Stimulated activated naive CD8-positive, alpha-beta T cell treated with anti-CD3 and anti-CD28 coated beads, Interleukin-15, Interleukin-2, amounts not matched to agents 100 U/mL and 50 U/mL, for 24 hours (primary cell): ENCODE data around the gene MTM1.

Experiments
- ATAC-seq: fragments of 150-1000 bp; cut with Tn5 transposase; one replicate; pipeline ENCODE4 v1.10.0; 2021
- DNase-seq: peaks from one replicate; pipeline ENCODE4 v3.0.0; 2021

MTM1 gene

DNA sequence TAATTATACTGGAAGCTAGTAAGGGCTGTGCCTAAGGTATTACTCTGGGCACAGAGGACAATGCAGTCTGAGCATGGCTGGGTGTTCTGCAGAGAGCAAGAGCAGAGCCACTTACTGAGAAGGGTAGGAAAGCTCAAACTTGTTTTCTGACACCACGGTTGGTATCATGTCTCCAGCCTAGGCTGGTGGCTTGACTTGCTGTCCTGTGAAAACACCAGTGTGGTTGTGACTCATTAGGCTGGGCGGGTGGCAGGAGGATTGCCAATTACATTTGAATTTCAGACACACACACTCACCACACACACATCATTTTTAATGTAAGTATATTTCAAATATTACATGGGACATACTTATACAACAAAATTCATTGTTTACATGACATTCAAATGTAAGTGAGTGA lies 19.7 kb upstream of the MTM1 start:
- DNase-seq = no peak
- peak; percentile 60 for ATAC-seq

DNA sequence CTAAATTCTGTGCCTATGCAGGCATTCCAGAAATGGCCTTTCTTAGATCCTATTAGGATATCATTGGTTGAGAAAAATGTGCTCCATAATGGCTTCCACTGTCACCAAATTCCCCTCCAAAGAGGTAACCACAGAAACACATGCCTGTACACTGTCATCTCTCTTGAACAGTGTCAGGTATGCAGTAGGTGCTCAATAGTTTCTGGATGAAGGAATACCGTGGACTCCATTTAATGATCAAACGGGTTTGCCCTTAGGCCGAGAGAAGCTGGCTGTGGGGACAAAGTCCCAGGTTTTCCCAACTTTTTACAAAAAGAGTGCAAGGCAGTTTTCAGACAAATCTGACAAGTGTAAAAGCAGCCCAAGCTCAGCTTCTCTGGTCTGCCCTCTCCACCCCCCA lies 16.5 kb upstream of the MTM1 start:
- ATAC-seq (no peak), DNase-seq (no peak)

GRCh38 chrX:150558424-150558823 lies 10.0 kb upstream of the MTM1 start:
- DNase-seq (no peak), ATAC-seq (no peak)

DNA sequence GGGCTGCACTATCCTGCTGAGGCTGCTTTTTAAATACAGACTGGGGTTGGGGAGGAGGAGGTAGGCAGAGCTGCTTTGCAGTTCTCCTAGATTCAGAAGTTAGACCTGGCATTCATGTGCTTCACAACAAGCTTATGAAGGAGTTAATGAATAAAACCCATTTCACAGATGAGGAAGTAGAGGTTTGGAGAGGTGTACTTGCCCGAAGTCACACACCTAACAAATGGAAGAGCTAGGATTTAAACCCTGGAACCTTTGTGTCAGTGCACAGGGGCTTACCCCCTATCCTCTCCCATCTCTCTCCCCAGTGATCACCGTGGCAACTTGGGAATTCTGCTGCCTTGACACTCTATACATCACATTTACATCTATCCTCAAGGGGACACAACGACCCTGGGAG lies 3.6 kb upstream of the MTM1 start:
- no peak for ATAC-seq
- no peak for DNase-seq

- DNase-seq (no peak), ATAC-seq (no peak)
Observed at GRCh38 chrX:150565551-150565950, 2.9 kb upstream of the MTM1 start.

DNA sequence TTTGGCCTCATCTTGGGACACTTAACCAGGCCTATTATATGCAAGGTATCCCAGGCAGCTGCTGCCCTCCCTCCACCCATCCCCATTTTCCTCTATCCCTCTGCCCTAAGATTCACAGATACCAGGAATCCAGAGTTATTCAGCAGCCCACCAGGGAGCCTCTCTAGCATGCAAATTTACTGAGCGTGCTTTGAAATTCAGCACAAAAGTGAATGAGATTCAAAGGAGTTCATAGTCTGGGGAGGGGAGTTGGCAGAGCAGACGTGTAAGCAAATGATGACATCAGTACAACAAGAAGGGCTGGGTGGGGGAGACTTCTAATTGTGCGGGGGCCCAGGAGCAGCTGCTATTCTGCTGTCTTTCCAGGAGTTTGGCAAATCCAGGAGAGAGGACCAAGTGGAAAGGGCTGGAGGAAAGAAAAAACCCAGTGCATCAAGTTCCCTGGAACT lies 1.7 kb upstream of the MTM1 start:
- DNase-seq = no peak
- no peak for ATAC-seq

DNA sequence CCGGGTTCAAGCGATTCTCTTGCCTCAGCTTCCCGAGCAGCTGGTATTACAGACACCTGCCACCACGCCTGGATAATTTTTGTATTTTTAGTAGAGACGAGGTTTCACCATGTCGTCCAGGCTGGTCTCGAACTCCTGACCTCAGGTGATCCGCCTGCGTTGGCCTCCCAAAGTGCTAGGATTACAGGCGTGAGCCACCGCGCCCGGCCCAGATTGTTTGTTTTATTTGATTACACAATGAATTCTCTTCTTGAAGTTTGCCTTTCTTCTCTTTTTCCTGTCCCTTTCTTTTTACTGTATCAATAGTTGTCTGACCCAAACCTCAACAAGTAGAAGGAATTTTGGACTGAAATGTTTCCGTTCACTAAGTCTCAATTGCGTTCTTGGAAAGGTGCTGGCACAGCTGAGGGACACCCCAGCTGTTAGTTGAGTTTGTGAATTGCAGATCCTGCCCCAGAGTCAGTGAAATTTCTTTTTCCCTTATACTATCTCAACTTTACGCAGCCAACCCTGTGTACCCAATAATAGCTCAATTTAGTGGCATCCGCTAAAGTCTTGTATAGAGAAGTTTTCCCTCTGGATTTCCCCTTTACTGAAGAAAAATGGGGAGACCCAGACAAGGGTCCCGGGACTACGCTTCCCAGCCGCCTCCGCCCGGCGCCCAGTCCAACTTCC lies 639 bp upstream of the MTM1 start:
- DNase-seq (no peak), ATAC-seq (no peak)

DNA sequence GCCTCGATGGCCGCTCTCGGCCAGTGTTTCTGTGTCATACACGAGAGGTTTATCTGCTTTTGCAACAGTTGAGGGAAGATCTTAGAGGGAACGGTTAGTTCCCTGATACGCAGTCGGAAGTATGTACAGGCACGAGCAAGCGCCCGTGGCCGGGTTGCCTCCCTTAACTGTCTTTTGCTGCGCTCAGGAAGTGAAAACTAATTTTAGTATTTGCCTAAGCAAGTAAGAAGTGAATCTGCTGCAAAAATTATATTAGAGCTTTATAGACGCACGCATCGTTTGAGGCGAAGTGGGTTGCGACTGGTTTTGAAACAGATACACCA lies 695 bp downstream of the MTM1 start:
- DNase-seq = peak; percentile 33
- no peak for ATAC-seq

DNA sequence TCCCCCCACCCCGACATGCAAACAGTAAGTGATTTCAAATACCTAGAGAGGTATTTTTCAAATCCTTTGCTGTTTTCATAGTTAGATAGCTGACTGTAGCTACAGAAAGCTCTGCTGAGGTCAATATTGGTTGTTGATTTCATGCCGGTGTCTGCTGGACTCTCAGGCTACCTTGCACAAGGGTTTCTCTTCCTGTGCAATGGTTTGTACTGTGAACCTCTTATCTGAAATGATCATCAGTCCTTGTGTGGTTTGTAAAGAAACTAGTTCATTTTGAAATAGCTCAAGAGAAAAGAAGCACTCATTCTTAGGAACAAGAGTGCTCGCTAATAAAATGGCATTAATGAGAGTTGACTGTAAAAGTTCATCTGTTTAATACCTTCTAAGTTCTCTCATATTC lies 2.1 kb downstream of the MTM1 start:
- DNase-seq = no peak
- ATAC-seq = no peak

GRCh38 chrX:150572206-150572605 lies 3.8 kb downstream of the MTM1 start:
- DNase-seq (no peak), ATAC-seq (no peak)

DNA sequence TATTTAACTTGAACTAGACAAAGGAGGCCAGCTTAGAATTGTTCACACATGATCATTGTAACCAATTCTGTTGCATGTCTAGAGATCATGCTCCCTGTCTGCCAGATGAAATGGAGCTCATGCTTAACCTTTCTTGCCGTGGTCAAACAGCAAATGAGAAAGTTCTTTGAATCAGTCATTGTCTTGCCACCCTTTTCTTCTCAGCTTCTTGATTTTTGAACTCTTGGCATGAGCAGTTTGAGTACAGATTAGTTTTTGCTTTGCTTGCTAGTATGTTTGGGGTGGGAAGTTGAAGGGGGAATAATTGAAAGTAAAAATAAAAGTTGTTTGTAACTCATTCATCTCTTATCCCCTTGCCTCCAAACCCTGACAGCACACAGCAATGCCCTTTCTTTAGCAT lies 4.7 kb downstream of the MTM1 start:
- DNase-seq = no peak

GRCh38 chrX:150573702-150574101 lies 5.3 kb downstream of the MTM1 start:
- no peak for ATAC-seq
- DNase-seq = peak; percentile 44

More for the DNA sequence above, 4.7 kb downstream of the MTM1 start:
- ATAC-seq = no peak

DNA sequence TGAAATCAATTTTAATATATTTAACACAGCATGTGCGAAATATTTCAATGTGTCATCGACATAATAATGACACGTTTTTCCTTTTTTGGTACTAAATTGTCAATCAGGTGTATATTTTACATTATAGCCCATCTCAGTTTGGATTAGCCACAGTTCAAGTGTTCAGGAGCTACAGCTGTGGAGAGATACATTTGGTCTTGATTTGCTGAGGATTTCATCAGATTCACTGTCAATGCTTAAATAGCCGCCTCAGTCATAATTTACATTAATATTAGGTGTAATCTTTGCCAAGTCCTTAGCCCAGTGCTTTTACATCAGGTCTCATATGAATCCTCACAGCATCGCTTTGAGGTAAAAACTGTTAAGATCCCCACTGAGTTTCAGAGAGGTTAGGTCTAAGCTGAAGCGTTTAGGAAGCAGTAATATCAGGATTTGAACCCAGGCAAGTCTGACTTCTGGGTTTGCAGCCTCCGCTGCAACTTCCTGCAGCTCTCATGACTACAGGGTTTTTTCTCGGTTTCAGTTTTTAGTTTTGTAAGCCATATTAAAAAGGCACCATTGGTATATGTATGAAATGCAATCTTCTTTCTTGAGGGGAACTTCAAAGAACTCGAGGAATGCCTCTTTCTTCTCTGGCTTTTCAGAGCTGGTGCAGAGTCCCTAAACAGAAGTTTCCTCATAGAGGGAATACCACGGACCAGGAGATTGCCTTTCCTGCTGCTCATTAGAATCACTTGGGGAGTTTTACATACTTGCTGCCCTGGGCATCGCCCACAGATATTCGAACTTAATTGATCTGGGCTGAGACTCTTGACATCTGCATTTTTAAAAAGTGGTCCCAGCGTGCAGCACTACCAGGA lies 6.4 kb downstream of the MTM1 start:
- DNase-seq (no peak), ATAC-seq (peak; percentile 65)

DNA sequence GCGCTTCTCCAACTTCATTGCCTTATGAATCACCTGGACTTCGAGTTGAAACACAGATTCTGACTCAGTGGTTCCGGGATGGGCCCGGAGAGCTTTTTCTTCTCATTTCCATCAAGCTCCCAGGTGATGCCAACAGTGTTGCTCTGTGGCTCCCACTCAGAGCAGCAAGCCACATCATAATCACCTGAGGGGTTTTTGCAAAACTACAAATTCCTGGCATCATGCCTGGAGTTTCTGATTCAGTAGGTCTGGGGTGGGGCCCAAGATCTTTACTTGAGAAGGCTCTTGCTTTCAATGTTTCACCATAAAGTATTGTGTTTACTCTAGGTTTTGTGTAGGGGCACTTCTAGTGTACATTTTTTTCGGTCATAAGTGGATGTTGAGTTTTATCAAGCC lies 7.0 kb downstream of the MTM1 start:
- peak; percentile 56 for DNase-seq
- ATAC-seq = peak; percentile 74

GRCh38 chrX:150577174-150577573 lies 8.8 kb downstream of the MTM1 start:
- ATAC-seq (no peak), DNase-seq (no peak)

GRCh38 chrX:150581093-150581775 lies 12.8 kb downstream of the MTM1 start:
- ATAC-seq (no peak), DNase-seq (no peak)

- DNase-seq = no peak
- no peak for ATAC-seq
Observed at GRCh38 chrX:150582338-150582948, 14.0 kb downstream of the MTM1 start.

GRCh38 chrX:150587585-150588503 lies 19.4 kb downstream of the MTM1 start:
- no peak for ATAC-seq
- peak; percentile 59 for DNase-seq

GRCh38 chrX:150594584-150594983 lies 26.2 kb downstream of the MTM1 start:
- ATAC-seq (no peak), DNase-seq (no peak)

DNA sequence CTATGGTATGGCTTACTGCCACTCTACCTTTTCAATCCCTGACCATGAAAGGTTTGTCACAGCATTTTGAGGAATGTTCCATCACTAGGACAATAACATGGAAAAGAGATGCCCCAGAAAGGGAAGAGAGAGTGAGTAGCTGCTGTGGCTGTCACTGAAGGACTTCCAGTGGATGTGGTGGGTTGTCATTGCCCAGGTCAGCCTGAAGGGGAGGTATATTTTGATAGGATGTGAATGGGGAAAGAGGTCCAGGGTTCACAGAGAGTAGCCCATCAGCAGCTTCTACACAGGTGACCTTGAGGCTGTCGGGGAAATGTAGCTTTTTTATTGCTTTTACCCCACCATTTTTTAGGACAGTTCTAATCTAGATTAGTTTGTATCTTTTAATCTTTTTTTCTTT lies 30.8 kb downstream of the MTM1 start:
- DNase-seq (no peak), ATAC-seq (no peak)

DNA sequence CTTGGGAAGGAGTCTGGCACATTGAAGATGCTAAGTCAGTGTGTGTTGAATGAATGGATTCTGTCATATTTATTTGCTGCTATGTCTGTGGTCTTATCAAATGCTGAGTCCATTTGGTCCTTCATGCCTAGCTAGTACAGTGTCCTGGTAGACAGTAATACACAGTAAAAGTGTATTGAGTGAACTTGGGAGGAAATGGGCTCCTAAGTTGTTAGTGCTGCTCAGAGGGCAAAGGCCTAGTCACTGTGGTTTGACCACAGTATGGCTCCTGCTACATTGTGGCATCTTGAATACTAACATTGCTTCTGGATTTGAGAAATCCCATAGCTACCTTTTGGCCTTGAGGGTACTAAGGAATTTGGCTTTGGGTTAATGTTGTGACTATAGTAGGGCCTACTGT lies 33.9 kb downstream of the MTM1 start:
- no peak for DNase-seq
- no peak for ATAC-seq

DNA sequence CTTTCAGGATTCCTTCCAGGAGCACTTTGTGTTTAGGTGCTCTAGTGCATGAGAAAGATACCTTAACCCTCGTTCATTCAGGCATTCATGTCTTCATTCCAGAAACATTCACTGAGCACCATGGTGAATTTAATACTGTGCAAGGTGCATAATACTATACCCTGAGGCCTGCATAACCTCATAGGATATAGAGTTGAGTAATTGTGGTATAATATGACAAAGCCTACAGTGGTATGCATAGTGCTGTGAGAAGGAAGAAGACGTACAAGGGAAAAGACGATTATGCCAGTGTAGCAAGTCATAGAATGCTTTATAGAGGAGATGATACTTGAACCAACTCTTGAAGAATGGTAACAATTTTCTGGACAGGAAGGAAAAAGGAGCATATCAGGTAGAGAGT lies 34.3 kb downstream of the MTM1 start:
- DNase-seq (no peak), ATAC-seq (no peak)
